ENCODE results near the gene PRICKLE2. TPM values are rescaled to one million over a fixed set of nuclear protein-coding genes. Genes with fewer than 3 reads are reported as not detected.

PRICKLE2 gene
- total and polyA plus RNA-seq, 8 donors = 34.3 to 48.2 (median 41.9) TPM

- TF ChIP-seq CTCF (IDR thresholded peaks at IDR 0.05) = no peak
- peaks cover 0 to 11% of the 10 kb centered on the region in 2 donors for H3K9me3 ChIP-seq
- H3K27ac ChIP-seq = no peak overlapping the region
- H3K4me3 ChIP-seq = no peak overlapping the region
- no peak for DNase-seq
- no peaks in the 10 kb centered on the region for H3K36me3 ChIP-seq
- intact Hi-C loops (cut with DNase I) = no loop called here
- ATAC-seq = no peak
- H3K27me3 ChIP-seq = no peaks in the 10 kb centered on the region
- H3K4me1 ChIP-seq = no peaks in the 10 kb centered on the region
Observed at GRCh38 chr3:64110071-64110470, 115.2 kb downstream of the PRICKLE2 start.

GRCh38 chr3:64109438-64109837 is 115.8 kb downstream of the PRICKLE2 start:
- no peaks in the 10 kb centered on the region for H3K36me3 ChIP-seq
- no peak overlapping the region for H3K27ac ChIP-seq
- intact Hi-C loops (cut with DNase I) = no loop called here
- ATAC-seq (no peak), DNase-seq (peak in 1 of 4 donors; percentile 20)
- H3K27me3 ChIP-seq = no peaks in the 10 kb centered on the region
- no peak overlapping the region for H3K4me3 ChIP-seq
- H3K9me3 ChIP-seq = peaks cover 0 to 6% of the 10 kb centered on the region in 2 donors
- no peak for TF ChIP-seq CTCF (IDR thresholded peaks at IDR 0.05)
- H3K4me1 ChIP-seq = no peaks in the 10 kb centered on the region

- intact Hi-C loops (cut with DNase I) = no loop called here
- peaks cover 0 to 2% of the 10 kb centered on the region in 2 donors for H3K9me3 ChIP-seq
- no peak overlapping the region for H3K27ac ChIP-seq
- no peaks in the 10 kb centered on the region for H3K27me3 ChIP-seq
- no peak for TF ChIP-seq CTCF (IDR thresholded peaks at IDR 0.05)
- no peak for DNase-seq
- no peak overlapping the region for H3K4me3 ChIP-seq
- no peaks in the 10 kb centered on the region for H3K4me1 ChIP-seq
- no peak for ATAC-seq
- H3K36me3 ChIP-seq = no peaks in the 10 kb centered on the region
Observed at GRCh38 chr3:64108784-64109317, 116.4 kb downstream of the PRICKLE2 start.

GRCh38 chr3:64108231-64108630 is 117.0 kb downstream of the PRICKLE2 start:
- DNase-seq = no peak
- ATAC-seq = no peak
- no peaks in the 10 kb centered on the region for H3K9me3 ChIP-seq
- no peak for TF ChIP-seq CTCF (IDR thresholded peaks at IDR 0.05)
- no peaks in the 10 kb centered on the region for H3K4me1 ChIP-seq
- H3K36me3 ChIP-seq = no peaks in the 10 kb centered on the region
- H3K27ac ChIP-seq = no peak overlapping the region
- H3K4me3 ChIP-seq = no peak overlapping the region
- intact Hi-C loops (cut with DNase I) = no loop called here
- no peaks in the 10 kb centered on the region for H3K27me3 ChIP-seq

GRCh38 chr3:64107190-64107589 is 118.1 kb downstream of the PRICKLE2 start:
- DNase-seq (no peak), ATAC-seq (no peak)
- Histone ChIP-seq H3K27me3 (no peaks in the 10 kb centered on the region), H3K4me3 (no peak overlapping the region), H3K36me3 (no peaks in the 10 kb centered on the region), H3K9me3 (no peaks in the 10 kb centered on the region), H3K27ac (no peak overlapping the region), H3K4me1 (no peaks in the 10 kb centered on the region)
- no peak for TF ChIP-seq CTCF (IDR thresholded peaks at IDR 0.05)
- intact Hi-C loops (cut with DNase I) = no loop called here

Data from left lung (tissue), 10 donors.